ENCODE data around the gene LRMDA.
"Not testable (repeated sequence)": the region's sequence is repeated elsewhere in the genome, so short reads cannot be mapped to it uniquely, and the experiment has no call there.

Gene LRMDA

GRCh38 chr10:76139431-76139830 is 708.0 kb downstream of the LRMDA start:
- no peak overlapping the region for H3K27ac ChIP-seq (ENCODE audit: low read depth, low read length)
- no peaks in the 10 kb centered on the region for H3K4me1 ChIP-seq (ENCODE audit: control insufficient read depth, insufficient read depth, low read length)
- no peak overlapping the region for H3K4me3 ChIP-seq (ENCODE audit: low read depth, low read length)
- H3K9me3 ChIP-seq (ENCODE audit: control insufficient read depth, insufficient read depth, low read depth, low read length), result no peaks in the 10 kb centered on the region
- H3K27me3 ChIP-seq (ENCODE audit: control insufficient read depth, insufficient read depth, low read length), result no peaks in the 10 kb centered on the region
- H3K9ac ChIP-seq (ENCODE audit: low read length), result no peak overlapping the region
- H3K36me3 ChIP-seq (ENCODE audit: control insufficient read depth, insufficient read depth, low read length), result no peaks in the 10 kb centered on the region

GRCh38 chr10:76141376-76141775 is 710.0 kb downstream of the LRMDA start:
- Histone ChIP-seq H3K36me3 (ENCODE audit: control insufficient read depth, insufficient read depth, low read length) (no peaks in the 10 kb centered on the region), H3K9me3 (ENCODE audit: control insufficient read depth, insufficient read depth, low read depth, low read length) (no peaks in the 10 kb centered on the region), H3K4me3 (ENCODE audit: low read depth, low read length) (no peak overlapping the region), H3K4me1 (ENCODE audit: control insufficient read depth, insufficient read depth, low read length) (no peaks in the 10 kb centered on the region), H3K27me3 (ENCODE audit: control insufficient read depth, insufficient read depth, low read length) (no peaks in the 10 kb centered on the region), H3K27ac (ENCODE audit: low read depth, low read length) (no peak overlapping the region), H3K9ac (ENCODE audit: low read length) (no peak overlapping the region)

GRCh38 chr10:76148217-76148616 is 716.8 kb downstream of the LRMDA start:
- H3K27ac ChIP-seq (ENCODE audit: low read depth, low read length); H3K9ac ChIP-seq (ENCODE audit: low read length): not testable (repeated sequence)

GRCh38 chr10:76149182-76149581 is 717.8 kb downstream of the LRMDA start:
- peaks cover 23% of the 10 kb centered on the region for H3K4me1 ChIP-seq (ENCODE audit: control insufficient read depth, insufficient read depth, low read length)
- peaks cover 31% of the 10 kb centered on the region for H3K9me3 ChIP-seq (ENCODE audit: control insufficient read depth, insufficient read depth, low read depth, low read length)
- no peaks in the 10 kb centered on the region for H3K27me3 ChIP-seq (ENCODE audit: control insufficient read depth, insufficient read depth, low read length)
- H3K4me3 ChIP-seq (ENCODE audit: low read depth, low read length), result peak overlapping the region; percentile 25
- no peaks in the 10 kb centered on the region; the same call in 1 of the 2 replicates for H3K36me3 ChIP-seq (ENCODE audit: control insufficient read depth, insufficient read depth, low read length)
- no peak overlapping the region for H3K9ac ChIP-seq (ENCODE audit: low read length)
- H3K27ac ChIP-seq (ENCODE audit: low read depth, low read length), result peak overlapping the region; percentile 69; the same call in 1 of the 2 replicates

More at GRCh38 chr10:76148217-76148616, 716.8 kb downstream of the LRMDA start:
- Histone ChIP-seq H3K9me3 (ENCODE audit: control insufficient read depth, insufficient read depth, low read depth, low read length) (peaks cover 24% of the 10 kb centered on the region), H3K4me1 (ENCODE audit: control insufficient read depth, insufficient read depth, low read length) (peaks cover 23% of the 10 kb centered on the region)
- not testable (repeated sequence) for H3K27me3 ChIP-seq (ENCODE audit: control insufficient read depth, insufficient read depth, low read length); H3K4me3 ChIP-seq (ENCODE audit: low read depth, low read length); H3K36me3 ChIP-seq (ENCODE audit: control insufficient read depth, insufficient read depth, low read length)

- Histone ChIP-seq H3K27ac (ENCODE audit: low read depth, low read length) (peak overlapping the region; percentile 69; the same call in 1 of the 2 replicates), H3K27me3 (ENCODE audit: control insufficient read depth, insufficient read depth, low read length) (no peaks in the 10 kb centered on the region), H3K36me3 (ENCODE audit: control insufficient read depth, insufficient read depth, low read length) (no peaks in the 10 kb centered on the region; the same call in 1 of the 2 replicates), H3K4me1 (ENCODE audit: control insufficient read depth, insufficient read depth, low read length) (peaks cover 23% of the 10 kb centered on the region), H3K4me3 (ENCODE audit: low read depth, low read length) (peak overlapping the region; percentile 25; the same call in 1 of the 2 replicates), H3K9me3 (ENCODE audit: control insufficient read depth, insufficient read depth, low read depth, low read length) (peaks cover 36% of the 10 kb centered on the region), H3K9ac (ENCODE audit: low read length) (peak overlapping the region; percentile 41)
Measured at GRCh38 chr10:76149602-76150138, 718.2 kb downstream of the LRMDA start.

GRCh38 chr10:76150139-76150875 is 718.9 kb downstream of the LRMDA start:
- no peaks in the 10 kb centered on the region for H3K27me3 ChIP-seq (ENCODE audit: control insufficient read depth, insufficient read depth, low read length)
- no peak overlapping the region for H3K4me3 ChIP-seq (ENCODE audit: low read depth, low read length)
- peak overlapping the region; percentile 69; the same call in 1 of the 2 replicates for H3K27ac ChIP-seq (ENCODE audit: low read depth, low read length)
- H3K9ac ChIP-seq (ENCODE audit: low read length), result peak overlapping the region; percentile 57
- H3K9me3 ChIP-seq (ENCODE audit: control insufficient read depth, insufficient read depth, low read depth, low read length), result peaks cover 37% of the 10 kb centered on the region
- no peaks in the 10 kb centered on the region; the same call in 1 of the 2 replicates for H3K36me3 ChIP-seq (ENCODE audit: control insufficient read depth, insufficient read depth, low read length)
- peaks cover 23% of the 10 kb centered on the region for H3K4me1 ChIP-seq (ENCODE audit: control insufficient read depth, insufficient read depth, low read length)

- Histone ChIP-seq H3K4me3 (ENCODE audit: low read depth, low read length) (no peak overlapping the region), H3K36me3 (ENCODE audit: control insufficient read depth, insufficient read depth, low read length) (no peaks in the 10 kb centered on the region; the same call in 1 of the 2 replicates), H3K9ac (ENCODE audit: low read length) (peak overlapping the region; percentile 57), H3K27me3 (ENCODE audit: control insufficient read depth, insufficient read depth, low read length) (no peaks in the 10 kb centered on the region), H3K27ac (ENCODE audit: low read depth, low read length) (peak overlapping the region; percentile 69; the same call in 1 of the 2 replicates), H3K4me1 (ENCODE audit: control insufficient read depth, insufficient read depth, low read length) (peaks cover 28% of the 10 kb centered on the region), H3K9me3 (ENCODE audit: control insufficient read depth, insufficient read depth, low read depth, low read length) (peaks cover 37% of the 10 kb centered on the region)
Measured at GRCh38 chr10:76150876-76151288, 719.5 kb downstream of the LRMDA start.

GRCh38 chr10:76152186-76152585 is 720.8 kb downstream of the LRMDA start:
- Histone ChIP-seq H3K27ac (ENCODE audit: low read depth, low read length) (no peak overlapping the region), H3K27me3 (ENCODE audit: control insufficient read depth, insufficient read depth, low read length) (no peaks in the 10 kb centered on the region), H3K4me3 (ENCODE audit: low read depth, low read length) (no peak overlapping the region), H3K9ac (ENCODE audit: low read length) (no peak overlapping the region), H3K4me1 (ENCODE audit: control insufficient read depth, insufficient read depth, low read length) (peaks cover 36% of the 10 kb centered on the region), H3K9me3 (ENCODE audit: control insufficient read depth, insufficient read depth, low read depth, low read length) (peaks cover 37% of the 10 kb centered on the region), H3K36me3 (ENCODE audit: control insufficient read depth, insufficient read depth, low read length) (no peaks in the 10 kb centered on the region; the same call in 1 of the 2 replicates)

- Histone ChIP-seq H3K27ac (ENCODE audit: low read depth, low read length) (no peak overlapping the region), H3K4me3 (ENCODE audit: low read depth, low read length) (no peak overlapping the region), H3K36me3 (ENCODE audit: control insufficient read depth, insufficient read depth, low read length) (no peaks in the 10 kb centered on the region), H3K9me3 (ENCODE audit: control insufficient read depth, insufficient read depth, low read depth, low read length) (peaks cover 25% of the 10 kb centered on the region), H3K27me3 (ENCODE audit: control insufficient read depth, insufficient read depth, low read length) (no peaks in the 10 kb centered on the region), H3K9ac (ENCODE audit: low read length) (no peak overlapping the region), H3K4me1 (ENCODE audit: control insufficient read depth, insufficient read depth, low read length) (peaks cover 16% of the 10 kb centered on the region)
Measured at GRCh38 chr10:76155961-76156360, 724.5 kb downstream of the LRMDA start.

- H3K4me3 ChIP-seq (ENCODE audit: low read depth, low read length), result no peak overlapping the region
Measured at GRCh38 chr10:76160446-76161300, 729.2 kb downstream of the LRMDA start.

GRCh38 chr10:76161301-76161582 is 729.8 kb downstream of the LRMDA start:
- no peak overlapping the region for H3K9ac ChIP-seq (ENCODE audit: low read length)
- H3K4me1 ChIP-seq (ENCODE audit: control insufficient read depth, insufficient read depth, low read length), result peaks cover 5% of the 10 kb centered on the region
- no peaks in the 10 kb centered on the region for H3K36me3 ChIP-seq (ENCODE audit: control insufficient read depth, insufficient read depth, low read length)
- no peak overlapping the region for H3K4me3 ChIP-seq (ENCODE audit: low read depth, low read length)
- H3K27ac ChIP-seq (ENCODE audit: low read depth, low read length), result no peak overlapping the region
- no peaks in the 10 kb centered on the region for H3K27me3 ChIP-seq (ENCODE audit: control insufficient read depth, insufficient read depth, low read length)
- H3K9me3 ChIP-seq (ENCODE audit: control insufficient read depth, insufficient read depth, low read depth, low read length), result peaks cover 10% of the 10 kb centered on the region; the same call in 1 of the 2 replicates

More at GRCh38 chr10:76160446-76161300, 729.2 kb downstream of the LRMDA start:
- H3K27ac ChIP-seq (ENCODE audit: low read depth, low read length), result no peak overlapping the region
- H3K9me3 ChIP-seq (ENCODE audit: control insufficient read depth, insufficient read depth, low read depth, low read length), result peaks cover 4% of the 10 kb centered on the region; the same call in 1 of the 2 replicates
- H3K27me3 ChIP-seq (ENCODE audit: control insufficient read depth, insufficient read depth, low read length), result no peaks in the 10 kb centered on the region
- no peaks in the 10 kb centered on the region for H3K36me3 ChIP-seq (ENCODE audit: control insufficient read depth, insufficient read depth, low read length)
- peaks cover 10% of the 10 kb centered on the region for H3K4me1 ChIP-seq (ENCODE audit: control insufficient read depth, insufficient read depth, low read length)
- H3K9ac ChIP-seq (ENCODE audit: low read length), result no peak overlapping the region

All from HUES6 (cell line).